Activated CD8-positive, alpha-beta T cell treated with anti-CD3 and anti-CD28 coated beads for 36 hours (primary cell): ENCODE results near the gene SIRPB2. TPM values are rescaled to one million over a fixed set of nuclear protein-coding genes. Genes with fewer than 3 reads are reported as not detected.

Source experiments
- ATAC-seq: fragments of 200-7000 bp; cut with Tn5 transposase; one replicate; pipeline ENCODE4 v1.10.0; 2021; ENCODE audit warnings: mild to moderate bottlenecking, moderate library complexity
- CTCF ChIA-PET: fragments of 350-600 bp; sonication (Branson Sonifier 250); formaldehyde crosslinking; loops from one replicate; lab custom pipeline; 2021; ENCODE audit warnings: antibody characterized with exemption; lab: Charles Lee
- POLR2A ChIA-PET: fragments of 350-600 bp; sonication (Branson Sonifier 250); formaldehyde crosslinking; loops from one replicate; lab custom pipeline; 2021; ENCODE audit warnings: antibody characterized with exemption; lab: Charles Lee
- DNase-seq: peaks from one replicate; pipeline ENCODE4 v3.0.0-alpha.2; 2020
- H3K27ac Mint-ChIP-seq: one replicate; pipeline ENCODE4 v1.8.0; 2021; ENCODE audit warnings: mild to moderate bottlenecking, mixed read lengths
- H3K27me3 Mint-ChIP-seq: one replicate; pipeline ENCODE4 v1.8.0; 2021; ENCODE audit warnings: mixed read lengths
- H3K36me3 Mint-ChIP-seq: one replicate; pipeline ENCODE4 v1.8.0; 2021; ENCODE audit warnings: low read depth, mixed read lengths
- H3K4me1 Mint-ChIP-seq: one replicate; pipeline ENCODE4 v1.8.0; 2021; ENCODE audit warnings: low read depth, mixed read lengths
- H3K4me3 Mint-ChIP-seq: one replicate; pipeline ENCODE4 v1.8.0; 2021; ENCODE audit warnings: mild to moderate bottlenecking, moderate library complexity, mixed read lengths
- H3K9me3 Mint-ChIP-seq: one replicate; pipeline ENCODE4 v1.8.0; 2021; ENCODE audit warnings: mixed read lengths
- intact Hi-C: fragments of 100-400 bp; cut with micrococcal nuclease; formaldehyde crosslinking; loops from one replicate; pipeline ENCODE4 v1.10.0; 2022
- total RNA-seq, 2 experiments: library from RNA; stranded (reverse); gene quantifications; one replicate each; pipeline ENCODE4 v1.2.3, GENCODE V29; 2021
- TF ChIP-seq, protein P1 (sequence below): fragments of 200-600 bp; IDR thresholded peaks from one replicate; pipeline ENCODE4 v1.8.0; 2022; ENCODE audit warnings: antibody characterized with exemption, mild to moderate bottlenecking

Gene SIRPB2
- total RNA-seq, 2 experiments from 2014 or later: not detected

DNA sequence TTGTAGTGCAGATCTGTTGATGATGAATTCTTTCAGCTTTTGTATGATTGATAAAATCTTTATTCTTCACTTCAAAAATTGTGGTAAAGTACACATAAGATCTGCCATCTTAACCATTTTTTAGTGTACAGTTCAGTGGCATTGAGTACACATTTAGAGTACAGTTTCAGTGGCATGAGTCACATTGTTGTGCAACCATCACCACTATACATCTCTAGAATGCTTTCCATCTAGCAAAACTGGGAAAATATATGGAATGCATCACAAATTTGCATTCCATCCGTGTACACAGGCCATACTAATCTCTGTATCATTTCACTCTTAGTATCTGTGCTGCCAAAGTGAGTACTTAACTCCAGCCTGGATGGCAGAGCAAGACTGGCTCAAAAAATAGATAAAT, 37.6 kb upstream of the SIRPB2 start:
- CTCF ChIA-PET: interaction anchor here (1.0 to 3.5 kb wide), 4 partner anchors 25 to 248 kb away, joined by 3 to 17 read pairs (median 9); no protein-coding TSS in a partner anchor
- POLR2A ChIA-PET: no interaction called here
- ATAC-seq: no peak
- TF ChIP-seq, protein P1, sequence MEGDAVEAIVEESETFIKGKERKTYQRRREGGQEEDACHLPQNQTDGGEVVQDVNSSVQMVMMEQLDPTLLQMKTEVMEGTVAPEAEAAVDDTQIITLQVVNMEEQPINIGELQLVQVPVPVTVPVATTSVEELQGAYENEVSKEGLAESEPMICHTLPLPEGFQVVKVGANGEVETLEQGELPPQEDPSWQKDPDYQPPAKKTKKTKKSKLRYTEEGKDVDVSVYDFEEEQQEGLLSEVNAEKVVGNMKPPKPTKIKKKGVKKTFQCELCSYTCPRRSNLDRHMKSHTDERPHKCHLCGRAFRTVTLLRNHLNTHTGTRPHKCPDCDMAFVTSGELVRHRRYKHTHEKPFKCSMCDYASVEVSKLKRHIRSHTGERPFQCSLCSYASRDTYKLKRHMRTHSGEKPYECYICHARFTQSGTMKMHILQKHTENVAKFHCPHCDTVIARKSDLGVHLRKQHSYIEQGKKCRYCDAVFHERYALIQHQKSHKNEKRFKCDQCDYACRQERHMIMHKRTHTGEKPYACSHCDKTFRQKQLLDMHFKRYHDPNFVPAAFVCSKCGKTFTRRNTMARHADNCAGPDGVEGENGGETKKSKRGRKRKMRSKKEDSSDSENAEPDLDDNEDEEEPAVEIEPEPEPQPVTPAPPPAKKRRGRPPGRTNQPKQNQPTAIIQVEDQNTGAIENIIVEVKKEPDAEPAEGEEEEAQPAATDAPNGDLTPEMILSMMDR: no peak
- Mint-ChIP-seq H3K9me3 (peaks cover 6% of the 10 kb centered on the region), H3K4me3 (no peak overlapping the region), H3K4me1 (peaks cover 7% of the 10 kb centered on the region), H3K27me3 (peaks cover 2% of the 10 kb centered on the region), H3K27ac (no peak overlapping the region), H3K36me3 (no peaks in the 10 kb centered on the region)
- no peak for DNase-seq
- intact Hi-C loops: no loop called here

DNA sequence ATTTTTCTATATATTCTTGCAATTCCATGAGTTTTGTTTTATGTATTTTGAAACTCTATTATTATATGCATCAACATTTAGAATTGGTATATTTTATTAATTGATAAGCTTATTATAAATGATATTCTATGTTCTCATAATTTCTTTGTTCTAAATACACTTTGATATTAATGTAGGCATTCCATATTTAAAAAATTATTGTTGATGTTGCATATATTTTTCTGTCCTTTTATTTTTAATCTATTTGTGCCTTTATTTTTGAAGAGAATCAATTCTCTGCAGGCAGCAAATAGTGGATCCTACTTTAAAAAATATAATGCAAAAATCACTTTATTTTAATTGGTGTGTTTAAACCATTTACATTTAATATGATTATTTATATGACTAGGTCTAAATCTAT, 36.7 kb upstream of the SIRPB2 start:
- Mint-ChIP-seq H3K4me3 (no peak overlapping the region), H3K27ac (no peak overlapping the region), H3K27me3 (peaks cover 4% of the 10 kb centered on the region), H3K4me1 (peaks cover 7% of the 10 kb centered on the region), H3K36me3 (no peaks in the 10 kb centered on the region), H3K9me3 (peaks cover 6% of the 10 kb centered on the region)
- ChIA-PET CTCF (interaction anchor here (1.0 to 3.5 kb wide), 4 partner anchors 24 to 249 kb away, joined by 3 to 17 read pairs (median 9); no protein-coding TSS in a partner anchor), POLR2A (no interaction called here)
- TF ChIP-seq, protein P1: no peak
- intact Hi-C loops: no loop called here
- no peak for ATAC-seq
- DNase-seq: no peak

DNA sequence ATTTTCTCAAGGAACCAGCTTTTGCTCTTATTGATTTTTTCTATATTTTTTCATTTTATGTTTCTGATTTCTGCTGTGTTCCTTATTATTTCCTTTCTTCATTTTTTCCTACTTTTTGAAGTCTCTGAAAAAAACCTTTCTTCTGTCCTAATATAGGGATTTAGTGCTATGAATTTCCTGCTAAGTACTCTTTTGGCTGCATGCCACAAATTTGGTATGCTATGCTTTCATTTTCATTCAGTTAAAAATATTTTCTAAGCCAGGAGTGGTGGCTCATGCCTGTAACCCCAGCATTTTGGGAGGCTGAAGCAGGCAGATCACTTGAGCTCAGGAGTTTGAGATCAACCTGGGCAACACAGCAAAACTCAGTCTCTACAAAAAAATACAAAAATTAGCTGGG, 35.7 kb upstream of the SIRPB2 start:
- DNase-seq (no peak), ATAC-seq (no peak)
- ChIA-PET CTCF (interaction anchor here (1.4 to 3.3 kb wide), 2 partner anchors 211 to 250 kb away, joined by 3 to 15 read pairs; no protein-coding TSS in a partner anchor), POLR2A (interaction anchor here (0.6 kb wide), 1 partner anchor 193 kb away, joined by 3 read pairs; no protein-coding TSS in a partner anchor)
- Mint-ChIP-seq H3K4me3 (no peak overlapping the region), H3K4me1 (peaks cover 7% of the 10 kb centered on the region), H3K27me3 (peaks cover 4% of the 10 kb centered on the region), H3K9me3 (peaks cover 6% of the 10 kb centered on the region), H3K36me3 (no peaks in the 10 kb centered on the region), H3K27ac (no peak overlapping the region)
- intact Hi-C loops: no loop called here
- TF ChIP-seq, protein P1: no peak

DNA sequence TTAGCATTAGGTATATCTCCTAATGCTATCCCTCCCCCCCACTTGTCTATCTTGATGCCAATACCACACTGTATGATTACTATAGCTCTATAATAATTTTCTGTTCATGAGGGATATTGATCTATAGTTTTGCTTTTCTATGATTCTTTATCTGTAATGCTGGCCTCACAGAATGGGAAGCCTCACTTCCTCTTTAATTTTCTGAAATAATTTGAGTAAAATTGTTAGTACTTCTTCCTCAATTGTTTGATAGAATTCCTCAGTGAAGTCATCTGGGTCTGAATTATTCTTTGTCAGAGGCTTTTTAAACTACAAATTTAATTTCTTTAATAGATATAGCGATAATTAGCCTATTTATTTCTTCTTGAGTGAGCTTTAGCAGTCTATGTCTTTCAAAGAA, 35.1 kb upstream of the SIRPB2 start:
- DNase-seq (no peak), ATAC-seq (no peak)
- Mint-ChIP-seq H3K27me3 (peaks cover 4% of the 10 kb centered on the region), H3K4me3 (no peak overlapping the region), H3K27ac (no peak overlapping the region), H3K9me3 (peaks cover 6% of the 10 kb centered on the region), H3K36me3 (no peaks in the 10 kb centered on the region), H3K4me1 (peaks cover 7% of the 10 kb centered on the region)
- TF ChIP-seq, protein P1: no peak
- POLR2A ChIA-PET: interaction anchor here (0.6 kb wide), 1 partner anchor 194 kb away, joined by 3 read pairs; no protein-coding TSS in a partner anchor
- intact Hi-C loops: no loop called here
- CTCF ChIA-PET: interaction anchor here (1.4 to 5.6 kb wide), 3 partner anchors 22 to 250 kb away, joined by 3 to 28 read pairs (median 15); no protein-coding TSS in a partner anchor

DNA sequence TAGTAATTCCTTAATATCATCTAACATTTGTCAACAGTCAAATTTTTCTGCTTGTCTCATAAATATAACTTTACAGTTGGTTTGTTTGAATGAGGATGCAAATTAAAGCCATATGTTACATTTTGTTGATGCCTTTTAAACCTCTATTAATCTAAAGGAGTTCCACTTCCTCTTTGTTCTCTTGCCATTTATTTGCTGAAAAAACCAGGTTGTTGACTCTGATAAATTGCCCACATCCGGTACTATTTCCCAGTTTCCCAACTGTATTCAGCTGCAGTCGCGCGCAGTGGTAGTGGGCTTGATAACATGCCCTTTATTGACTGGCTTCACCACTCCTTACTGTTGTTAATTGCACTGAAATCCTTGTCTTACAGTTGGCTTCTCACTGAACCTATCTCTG, 32.8 kb upstream of the SIRPB2 start:
- TF ChIP-seq, protein P1: no peak
- POLR2A ChIA-PET: interaction anchor here (0.6 kb wide), 1 partner anchor 1175 kb away, joined by 3 read pairs; no protein-coding TSS in a partner anchor
- peaks cover 2% of the 10 kb centered on the region for H3K4me1 Mint-ChIP-seq
- CTCF ChIA-PET: interaction anchor here (5.6 kb wide), 1 partner anchor 20 kb away, joined by 28 read pairs; no protein-coding TSS in a partner anchor
- H3K36me3 Mint-ChIP-seq: no peaks in the 10 kb centered on the region
- peaks cover 6% of the 10 kb centered on the region for H3K9me3 Mint-ChIP-seq
- intact Hi-C loops: no loop called here
- H3K4me3 Mint-ChIP-seq: no peak overlapping the region
- no peak for ATAC-seq
- H3K27me3 Mint-ChIP-seq: peaks cover 4% of the 10 kb centered on the region
- DNase-seq: no peak
- H3K27ac Mint-ChIP-seq: no peak overlapping the region
